Sigmoid colon (tissue), 7 donors: ENCODE results near the gene ACBD6. TPM values are rescaled to one million over a fixed set of nuclear protein-coding genes. Genes with fewer than 3 reads are reported as not detected.

Source experiments
- DNase-seq: peaks from one replicate; pipeline ENCODE4 v3.0.0-alpha.2; 2019
- H3K27ac ChIP-seq, 4 donors: fragments of 200-600 bp; sonication (generic); one replicate each; pipeline ENCODE4 v1.5.1; 2016 to 2019; ENCODE audit warnings: mild to moderate bottlenecking in 1 of 4
- H3K27me3 ChIP-seq, 3 donors: fragments of 200-600 bp; sonication (generic); one replicate each; pipeline ENCODE4 v1.5.1; 2019; ENCODE audit warnings: mild to moderate bottlenecking in 1 of 3
- H3K36me3 ChIP-seq, 4 donors: fragments of 200-600 bp; sonication (generic); one replicate each; pipeline ENCODE4 v1.5.1; 2016 to 2019
- H3K4me1 ChIP-seq, 4 donors: fragments of 200-600 bp; sonication (generic); one replicate each; pipeline ENCODE4 v1.5.1; 2017 to 2019
- H3K4me3 ChIP-seq, 4 donors: fragments of 200-600 bp; sonication (generic); one replicate each; pipeline ENCODE4 v1.5.1; 2017 to 2019; ENCODE audit warnings: mild to moderate bottlenecking in 2 of 4, moderate library complexity in 1 of 4
- H3K9me3 ChIP-seq, 4 donors: fragments of 200-600 bp in 3 of 4; sonication (generic) in 3 of 4; one replicate each; pipeline versions ENCODE4 v1.5.1 to v1.6.1; 2013 to 2019
- CTCF ChIP-seq, 4 experiments: fragments of 450-650 bp in 3 of 4; fragments of 200-600 bp in 1 of 4; IDR thresholded peaks; one replicate each; pipeline ENCODE4 v1.5.1; 2016 to 2019; ENCODE audit warnings: antibody characterized with exemption in 4 of 4, mild to moderate bottlenecking in 3 of 4, moderate library complexity in 2 of 4
- EP300 ChIP-seq, 4 donors: sonication (generic); formaldehyde crosslinking; IDR thresholded peaks; one replicate each; pipeline ENCODE4 v1.6.1; 2017; ENCODE audit warnings: antibody characterized with exemption in 4 of 4
- POLR2A ChIP-seq, 2 donors: fragments of 450-650 bp; IDR thresholded peaks; one replicate each; pipeline ENCODE4 v1.6.1; 2016; ENCODE audit warnings: antibody characterized with exemption in 2 of 2, mild to moderate bottlenecking in 2 of 2, moderate library complexity in 2 of 2
- POLR2AphosphoS5 ChIP-seq, 4 donors: sonication (generic); formaldehyde crosslinking; IDR thresholded peaks; one replicate each; pipeline ENCODE4 v1.6.1; 2017; ENCODE audit warnings: antibody characterized with exemption in 4 of 4
- WGBS, 2 donors: extraction: QIAGEN DNeasy Blood & Tissue Kit; methylation state at CpG; one replicate each; pipeline ENCODE4 v1.1.7; 2013; 5-methylcytosine and 5-hydroxymethylcytosine counted together
- intact Hi-C: fragments of 100-400 bp; cut with DNase I; formaldehyde crosslinking; loops from one replicate; pipeline ENCODE4 v1.15.1; 2023
- polyA plus RNA-seq, 3 donors: library from polyadenylated mRNA; stranded (reverse); fragments of 200-250 nt; gene quantifications; one replicate each; pipeline ENCODE4 v1.2.3, GENCODE V29; 2013
- total RNA-seq, 4 donors: library from RNA; depleted of rRNA; stranded (reverse); fragments of >200 nt; gene quantifications; one replicate each; pipeline ENCODE4 v1.1.0, GENCODE V29; 2016
- donor health status: healthy with polysubstance abuse.
- donor health status: Bipolar disorder and iron deficiency.
- donor health status: healthy.

ACBD6 gene
- total and polyA plus RNA-seq, 7 donors, result 11.4 to 40.8 (median 35.5) TPM

- intact Hi-C loops, result loop anchor here (5.0 kb wide), 1 partner anchor 228 kb away; no protein-coding TSS in a partner anchor
- WGBS, 2 donors, result 73 to 82% methylated on average over 31 of the region's 31 CpGs
- peaks cover 18 to 76% (median 41%) of the 10 kb centered on the region in 3 donors for H3K27me3 ChIP-seq
Observed at GRCh38 chr1:180253585-180254495, 248.5 kb downstream of the ACBD6 start.

GRCh38 chr1:180252638-180253536 is 249.5 kb downstream of the ACBD6 start:
- H3K27me3 ChIP-seq, result peaks cover 18 to 66% (median 36%) of the 10 kb centered on the region in 3 donors
- intact Hi-C loops, result loop anchor here (5.0 kb wide), 1 partner anchor 229 kb away; no protein-coding TSS in a partner anchor
- H3K4me1 ChIP-seq, result no peaks in the 10 kb centered on the region
- DNase-seq, result peak; percentile 77
- no peak overlapping the region for H3K4me3 ChIP-seq
- WGBS, 2 donors, result 54 to 67% methylated on average over 12 of the region's 12 CpGs
- H3K36me3 ChIP-seq, result no peaks in the 10 kb centered on the region
- H3K27ac ChIP-seq, result no peak overlapping the region
- TF ChIP-seq CTCF (IDR thresholded peaks at IDR 0.05), result peak in 3 of 4 experiments; percentile 58 to 67 (median 62)
- TF ChIP-seq POLR2AphosphoS5 (IDR thresholded peaks at IDR 0.05), result no peak
- H3K9me3 ChIP-seq, result no peaks in the 10 kb centered on the region

More at GRCh38 chr1:180253585-180254495, 248.5 kb downstream of the ACBD6 start:
- Histone ChIP-seq H3K9me3 (no peaks in the 10 kb centered on the region), H3K4me3 (no peak overlapping the region), H3K4me1 (no peaks in the 10 kb centered on the region), H3K36me3 (no peaks in the 10 kb centered on the region), H3K27ac (no peak overlapping the region)
- DNase-seq, result no peak
- TF ChIP-seq POLR2A (IDR thresholded peaks at IDR 0.05), result no peak
- TF ChIP-seq POLR2AphosphoS5 (IDR thresholded peaks at IDR 0.05), result no peak
- TF ChIP-seq CTCF (IDR thresholded peaks at IDR 0.05), result no peak
- TF ChIP-seq EP300 (IDR thresholded peaks at IDR 0.05), result no peak

GRCh38 chr1:180251526-180252305 is 250.7 kb downstream of the ACBD6 start:
- 87 to 90% methylated on average over 9 of the region's 9 CpGs for WGBS, 2 donors
- Histone ChIP-seq H3K27me3 (peaks cover 18 to 56% (median 35%) of the 10 kb centered on the region in 3 donors), H3K9me3 (no peaks in the 10 kb centered on the region), H3K4me1 (no peaks in the 10 kb centered on the region), H3K4me3 (no peak overlapping the region), H3K27ac (no peak overlapping the region), H3K36me3 (no peaks in the 10 kb centered on the region)
- intact Hi-C loops, result loop anchor here (5.0 kb wide), 1 partner anchor 231 kb away; no protein-coding TSS in a partner anchor
- TF ChIP-seq EP300 (IDR thresholded peaks at IDR 0.05) (no peak), CTCF (IDR thresholded peaks at IDR 0.05) (no peak), POLR2AphosphoS5 (IDR thresholded peaks at IDR 0.05) (no peak), POLR2A (IDR thresholded peaks at IDR 0.05) (no peak)
- DNase-seq, result peak; percentile 28

- Histone ChIP-seq H3K36me3 (no peaks in the 10 kb centered on the region), H3K4me1 (no peaks in the 10 kb centered on the region), H3K9me3 (no peaks in the 10 kb centered on the region), H3K27me3 (peaks cover 17 to 49% (median 28%) of the 10 kb centered on the region in 3 donors), H3K4me3 (no peak overlapping the region), H3K27ac (no peak overlapping the region)
- intact Hi-C loops, result loop anchor here (5.0 kb wide), 1 partner anchor 231 kb away; no protein-coding TSS in a partner anchor
- WGBS, 2 donors, result 86 to 90% methylated on average over 16 of the region's 16 CpGs
- TF ChIP-seq CTCF (IDR thresholded peaks at IDR 0.05) (no peak), POLR2AphosphoS5 (IDR thresholded peaks at IDR 0.05) (no peak), POLR2A (IDR thresholded peaks at IDR 0.05) (no peak)
- DNase-seq, result peak; percentile 63
Observed at GRCh38 chr1:180250883-180251509, 251.4 kb downstream of the ACBD6 start.
